ENCODE results near the gene KRT7.

DNA sequence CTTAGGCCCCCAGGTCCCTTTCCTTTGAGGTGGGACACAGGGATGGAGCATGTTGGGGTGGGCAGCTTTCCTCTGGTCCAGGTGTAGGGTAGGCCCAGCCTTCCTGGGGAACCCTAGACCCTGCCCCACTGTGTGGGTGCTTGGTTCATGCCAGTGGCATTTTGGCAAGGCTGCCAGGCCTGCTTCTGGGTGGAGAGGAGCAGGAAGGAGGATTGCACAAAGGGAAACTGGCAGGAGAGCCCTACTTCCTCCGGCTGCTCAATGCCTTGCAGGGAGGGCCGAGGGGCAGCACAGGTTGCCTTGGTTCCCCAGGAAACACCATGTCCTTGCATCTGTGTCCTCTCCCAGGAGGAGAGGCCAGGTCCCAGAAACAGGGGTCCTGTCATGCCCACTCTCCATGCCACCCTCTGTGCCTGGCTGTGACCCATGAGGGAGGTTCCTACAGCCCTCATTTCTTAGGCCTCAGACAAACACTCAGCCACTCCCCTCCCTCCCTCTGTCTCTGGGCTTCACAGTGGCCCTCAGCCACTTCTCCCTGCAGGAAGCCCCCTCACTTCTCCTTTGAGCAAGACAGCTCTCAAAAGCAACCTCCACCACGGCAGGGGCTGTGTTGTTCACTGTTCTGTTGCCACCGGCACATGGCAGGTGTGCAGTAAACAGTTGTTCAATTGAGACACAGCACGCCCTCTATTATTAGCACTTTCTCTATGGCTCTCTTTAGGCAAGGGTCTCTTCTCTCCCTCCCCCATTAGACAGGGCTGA is 34.4 kb upstream of the KRT7 start:
- TF ChIP-seq, protein P1, sequence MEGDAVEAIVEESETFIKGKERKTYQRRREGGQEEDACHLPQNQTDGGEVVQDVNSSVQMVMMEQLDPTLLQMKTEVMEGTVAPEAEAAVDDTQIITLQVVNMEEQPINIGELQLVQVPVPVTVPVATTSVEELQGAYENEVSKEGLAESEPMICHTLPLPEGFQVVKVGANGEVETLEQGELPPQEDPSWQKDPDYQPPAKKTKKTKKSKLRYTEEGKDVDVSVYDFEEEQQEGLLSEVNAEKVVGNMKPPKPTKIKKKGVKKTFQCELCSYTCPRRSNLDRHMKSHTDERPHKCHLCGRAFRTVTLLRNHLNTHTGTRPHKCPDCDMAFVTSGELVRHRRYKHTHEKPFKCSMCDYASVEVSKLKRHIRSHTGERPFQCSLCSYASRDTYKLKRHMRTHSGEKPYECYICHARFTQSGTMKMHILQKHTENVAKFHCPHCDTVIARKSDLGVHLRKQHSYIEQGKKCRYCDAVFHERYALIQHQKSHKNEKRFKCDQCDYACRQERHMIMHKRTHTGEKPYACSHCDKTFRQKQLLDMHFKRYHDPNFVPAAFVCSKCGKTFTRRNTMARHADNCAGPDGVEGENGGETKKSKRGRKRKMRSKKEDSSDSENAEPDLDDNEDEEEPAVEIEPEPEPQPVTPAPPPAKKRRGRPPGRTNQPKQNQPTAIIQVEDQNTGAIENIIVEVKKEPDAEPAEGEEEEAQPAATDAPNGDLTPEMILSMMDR (IDR thresholded peaks at IDR 0.05), result no peak
- no peak for TF ChIP-seq POLR2A (IDR thresholded peaks at IDR 0.05)

All from body of pancreas (tissue), 4 donors.